Hematopoietic multipotent progenitor cell (in vitro differentiated cells): ENCODE results near the gene B3GNT3. TPM values are rescaled to one million over a fixed set of nuclear protein-coding genes. Genes with fewer than 3 reads are reported as not detected.

Experiments
- DNase-seq, 3 donors: peaks; one replicate each; pipeline ENCODE4 v3.0.0-alpha.2; 2011 to 2015; ENCODE audit warnings: low read depth in 2 of 3, low spot score in 2 of 3
- small RNA-seq: library from RNA; depleted of rRNA; stranded (forward); fragments of <200 nt; gene quantifications from one replicate; pipeline ENCODE3, GENCODE V24; 2012
- total RNA-seq: library from RNA; depleted of rRNA; stranded (reverse); fragments of >200 nt; gene quantifications from one replicate; pipeline ENCODE4 v1.2.3, GENCODE V29; 2012

The B3GNT3 gene
- total RNA-seq, 1 donor: 0.54 TPM

- no peak for DNase-seq
Observed at GRCh38 chr19:17854061-17854460, 59.1 kb downstream of the B3GNT3 start.

DNA sequence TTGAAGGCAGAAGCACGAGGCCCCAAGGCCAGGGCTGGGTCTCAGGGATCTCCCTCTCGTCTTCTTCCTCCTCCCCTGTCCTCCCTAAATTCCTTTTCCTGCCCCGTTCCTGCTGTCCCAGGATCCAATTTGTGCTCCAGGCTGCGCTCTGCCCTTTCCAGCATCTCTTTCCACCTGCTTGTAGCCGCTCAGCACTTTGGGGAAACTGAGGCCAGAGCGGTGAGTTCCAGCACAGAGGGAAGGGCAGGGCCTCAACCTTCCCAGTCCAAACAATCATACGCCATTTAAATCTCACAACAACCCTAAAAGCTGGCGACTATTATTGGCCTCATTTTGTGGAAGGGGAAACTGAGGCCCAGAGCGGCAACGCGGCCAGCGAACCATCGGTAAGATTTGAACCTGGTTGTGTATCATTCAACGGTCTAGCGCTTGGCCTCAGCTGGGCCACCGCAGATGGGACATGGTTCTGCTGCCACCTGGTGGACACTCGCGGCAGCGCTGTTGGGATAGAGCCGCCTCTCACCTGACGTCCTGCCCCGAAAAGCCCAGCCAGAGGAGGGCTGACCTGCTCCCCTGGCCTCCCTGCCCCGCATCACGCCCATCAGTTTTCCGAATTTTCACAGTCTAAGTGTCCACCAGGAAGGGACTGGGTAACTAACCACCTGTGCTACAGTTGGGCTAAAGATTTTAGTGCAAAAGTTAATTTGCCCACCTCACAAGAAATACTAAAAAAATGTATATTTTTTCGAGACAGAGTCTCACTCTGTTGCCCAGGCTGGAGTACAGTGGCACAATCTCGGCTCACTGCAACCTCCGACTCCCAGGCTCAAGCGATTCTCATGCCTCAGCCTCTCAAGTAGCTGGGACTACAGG lies 60.6 kb downstream of the B3GNT3 start:
- DNase-seq: peak; percentile 74 to 83 (median 83)

DNA sequence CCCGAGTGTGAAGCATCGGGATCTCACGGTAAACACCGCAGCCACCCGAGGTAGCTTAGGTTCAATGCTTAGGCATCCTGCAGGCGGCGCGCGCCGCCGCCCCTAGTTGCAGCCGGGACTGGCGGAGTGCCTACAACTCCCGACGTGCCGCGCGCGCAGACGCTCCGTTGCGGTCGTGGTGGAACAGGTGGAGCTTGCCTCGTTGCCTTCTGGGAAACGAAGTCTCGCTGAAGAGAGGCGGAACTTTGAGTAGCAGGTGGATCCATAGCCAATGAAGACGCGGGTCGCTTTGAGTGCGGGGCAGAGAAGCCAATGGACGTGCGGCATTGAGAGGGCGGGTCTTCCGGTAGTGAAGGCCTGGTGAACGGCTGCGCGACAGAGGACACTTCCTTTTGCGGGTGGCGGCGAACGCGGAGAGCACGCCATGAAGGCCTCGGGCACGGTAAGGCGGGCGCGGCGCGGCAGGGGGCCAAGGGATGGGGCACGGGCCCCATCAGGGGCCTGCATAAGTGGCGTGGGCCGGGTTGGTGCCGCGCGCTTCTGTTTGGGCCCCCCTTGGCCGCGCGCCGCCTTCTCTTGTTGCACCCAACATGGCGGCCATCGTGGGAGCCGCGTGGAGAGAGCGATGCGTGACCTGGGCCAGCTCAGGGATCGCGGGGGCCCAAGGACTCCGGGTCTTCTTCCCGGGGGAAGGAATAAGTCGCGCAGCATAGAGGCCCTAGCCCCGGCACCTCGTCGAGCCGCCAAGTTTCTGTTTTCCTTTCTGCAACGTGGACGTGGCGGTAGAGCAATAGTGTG lies 64.8 kb downstream of the B3GNT3 start, which contains the start of gene RPL18A:
TSS of gene RPL18A (plus strand) at position 378 of the 798 bp plus-strand sequence. CDS start at position 425, 47 bp downstream.
- DNase-seq: peak; percentile 91 to 100 (median 99)

GRCh38 chr19:17860331-17860992 lies 65.5 kb downstream of the B3GNT3 start:
- DNase-seq: no peak

- no peak for DNase-seq
Observed at GRCh38 chr19:17860993-17861360, 66.0 kb downstream of the B3GNT3 start.

DNA sequence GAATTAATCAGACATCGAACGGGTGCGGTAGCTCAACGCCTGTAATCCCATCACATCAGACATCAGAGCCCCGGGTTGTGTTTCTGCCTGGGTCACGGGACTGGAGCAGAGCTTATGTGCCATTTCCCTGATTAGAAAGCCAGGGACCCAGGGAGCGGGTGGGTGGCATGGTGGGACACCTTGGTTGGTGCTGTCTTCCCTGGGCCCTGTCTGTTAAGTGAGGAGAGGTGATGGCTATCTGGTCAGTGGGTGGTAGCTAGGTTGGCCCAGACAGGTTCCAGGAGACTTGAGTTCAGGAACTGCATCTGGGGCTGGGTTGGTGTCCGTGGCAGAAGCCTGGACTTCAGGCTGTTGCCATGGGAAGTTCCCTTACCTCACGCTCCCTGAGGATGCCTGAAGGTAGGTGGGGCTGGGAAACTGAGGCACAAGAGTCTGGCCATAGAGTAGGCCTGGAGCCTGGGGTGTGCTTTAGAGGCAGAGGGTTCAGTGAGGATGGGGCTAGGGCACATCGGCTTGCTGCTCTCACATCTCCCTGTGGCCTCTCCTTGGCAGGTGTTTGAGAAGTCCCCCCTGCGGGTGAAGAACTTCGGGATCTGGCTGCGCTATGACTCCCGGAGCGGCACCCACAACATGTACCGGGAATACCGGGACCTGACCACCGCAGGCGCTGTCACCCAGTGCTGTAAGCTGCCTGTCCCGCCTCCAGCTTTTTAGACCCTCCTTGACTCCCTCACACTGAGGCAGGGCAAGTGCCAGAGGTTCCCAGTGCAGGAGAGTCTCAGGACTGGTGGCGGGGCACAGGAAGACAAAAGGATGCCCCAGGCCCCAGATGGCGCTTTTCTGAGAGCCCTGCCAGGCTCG lies 66.8 kb downstream of the B3GNT3 start:
- DNase-seq: no peak

- no peak for DNase-seq
Observed at GRCh38 chr19:17862711-17863519, 68.0 kb downstream of the B3GNT3 start.

Small RNA genes within 50 kb of the gene (small RNA-seq; reads per million reads assigned to genes)
- not detected for gene SNORA68

Other genes starting within 250 kb of the B3GNT3 start
- gene COLGALT1, start 239.5 kb upstream of the B3GNT3 start, total RNA-seq: 77.0 TPM
- under 0.01 TPM for gene UNC13A, start 106.8 kb upstream of the B3GNT3 start, total RNA-seq
- gene MAP1S, start 75.7 kb upstream of the B3GNT3 start, total RNA-seq: 52.2 TPM
- 41.7 TPM for gene FCHO1, start 43.7 kb upstream of the B3GNT3 start, total RNA-seq
- 0.81 TPM for gene INSL3, start 26.4 kb downstream of the B3GNT3 start, total RNA-seq
- gene JAK3, start 52.8 kb downstream of the B3GNT3 start, total RNA-seq: 127 TPM
- 2,881 TPM for gene RPL18A, start 64.8 kb downstream of the B3GNT3 start, total RNA-seq
- 1.3 TPM for gene SLC5A5, start 76.8 kb downstream of the B3GNT3 start, total RNA-seq
- gene CCDC124, start 137.9 kb downstream of the B3GNT3 start, total RNA-seq: 22.9 TPM
- gene KCNN1, start 172.0 kb downstream of the B3GNT3 start, total RNA-seq: under 0.01 TPM
- gene ARRDC2, start 213.0 kb downstream of the B3GNT3 start, total RNA-seq: 87.5 TPM